HG02678 (cell line): ENCODE measurements around the gene FGD2.
A peak's percentile ranks its signal among the peaks of the same experiment; 100 is the strongest.
"Not testable (repeated sequence)": the region's sequence is repeated elsewhere in the genome, so short reads cannot be mapped to it uniquely, and the experiment has no call there.

Experiments used
- ATAC-seq: cut with Tn5 transposase; IDR thresholded peaks from one replicate; pipeline ENCODE4 v1.9.1; 2021; ENCODE audit warnings: mild to moderate bottlenecking, moderate library complexity; ENCODE audit not compliant: unreplicated experiment

Gene FGD2

GRCh38 chr6:37036146-37036545, 30.7 kb downstream of the FGD2 start:
- ATAC-seq: no peak

DNA sequence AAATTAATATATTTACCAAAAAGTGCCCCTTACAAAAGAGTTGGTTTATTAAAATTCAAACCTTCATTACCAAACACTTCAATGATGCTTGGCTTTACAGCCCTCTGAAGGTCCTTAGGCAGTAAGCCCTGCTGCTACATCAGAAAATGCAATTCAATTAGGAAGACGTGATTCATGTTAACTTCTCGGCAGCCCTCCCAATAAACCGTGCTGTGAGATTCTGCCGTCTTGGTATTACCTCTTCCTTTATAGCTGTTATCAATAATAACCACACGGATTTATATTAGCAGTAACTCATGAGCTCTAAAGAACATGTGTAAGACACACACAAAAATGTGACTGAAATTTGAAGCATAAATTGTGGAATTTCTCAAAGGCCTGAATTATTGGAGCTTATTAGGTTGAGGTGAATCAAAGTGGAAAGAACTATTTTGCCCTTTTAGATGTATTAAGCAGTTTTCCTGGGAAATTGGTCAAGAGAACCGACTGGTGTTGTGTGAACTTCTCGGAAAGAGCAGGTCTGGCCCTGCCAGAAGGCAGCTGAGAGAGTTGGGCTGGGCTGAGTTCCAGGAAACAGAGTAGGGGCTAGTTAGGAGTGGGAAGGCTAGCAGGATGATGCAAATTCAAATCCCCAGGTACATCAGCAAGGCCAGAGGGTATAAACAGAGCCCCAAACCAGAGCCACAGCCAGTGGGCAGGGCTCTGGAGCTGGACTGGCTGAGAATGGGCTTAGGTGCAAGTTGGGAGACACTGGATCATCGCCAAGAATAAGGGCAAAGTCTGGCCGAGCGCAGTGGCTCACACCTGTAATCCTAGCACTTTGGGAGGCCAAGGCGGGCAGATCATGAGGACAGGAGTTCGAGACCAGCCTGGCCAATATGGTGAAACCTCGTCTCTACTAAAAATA, 33.1 kb downstream of the FGD2 start:
- no peak for ATAC-seq

- ATAC-seq: no peak
Observed at GRCh38 chr6:37039958-37040357, 34.5 kb downstream of the FGD2 start.

DNA sequence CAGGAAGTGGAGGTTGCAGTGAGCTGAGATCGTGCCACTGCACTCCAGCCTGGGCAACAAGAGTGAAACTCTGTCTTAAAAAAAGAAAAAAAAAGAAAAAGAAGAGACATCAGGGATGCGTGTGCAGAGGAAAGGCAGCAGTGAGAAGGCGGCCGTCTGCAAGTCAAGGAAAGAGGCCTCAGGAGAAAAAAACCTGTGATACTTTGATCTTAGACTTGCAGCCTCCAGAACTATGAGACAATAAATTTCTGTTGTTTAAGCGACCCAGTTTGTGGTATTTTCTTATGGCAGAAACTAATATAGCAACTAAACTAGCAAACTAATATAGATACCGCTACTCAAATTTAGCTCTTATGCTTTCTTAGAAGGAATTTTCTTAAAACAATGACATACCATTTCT, 36.1 kb downstream of the FGD2 start:
- no peak for ATAC-seq

GRCh38 chr6:37042150-37042549, 36.7 kb downstream of the FGD2 start:
- ATAC-seq: no peak

DNA sequence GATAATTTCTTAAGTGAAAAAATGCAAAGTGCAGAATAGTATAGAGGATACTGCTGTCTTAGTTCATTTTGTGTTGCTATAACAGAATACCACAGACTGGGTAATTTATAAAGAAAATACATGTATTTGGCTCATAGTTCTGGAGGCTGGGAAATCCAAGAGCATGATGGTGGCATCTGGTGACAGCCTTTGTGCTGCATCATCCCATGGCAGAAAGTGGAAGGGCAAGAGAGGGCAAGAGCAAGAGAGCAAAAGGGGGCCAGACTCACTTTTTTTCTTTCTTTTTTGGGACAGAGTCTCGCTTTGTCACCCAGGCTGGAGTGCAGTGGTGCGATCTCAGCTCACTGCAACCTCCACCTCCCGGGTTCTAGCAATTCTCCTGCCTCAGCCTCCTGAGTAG, 37.6 kb downstream of the FGD2 start:
- ATAC-seq: not testable (repeated sequence)

GRCh38 chr6:37047346-37047688, 41.9 kb downstream of the FGD2 start:
- ATAC-seq: no peak

DNA sequence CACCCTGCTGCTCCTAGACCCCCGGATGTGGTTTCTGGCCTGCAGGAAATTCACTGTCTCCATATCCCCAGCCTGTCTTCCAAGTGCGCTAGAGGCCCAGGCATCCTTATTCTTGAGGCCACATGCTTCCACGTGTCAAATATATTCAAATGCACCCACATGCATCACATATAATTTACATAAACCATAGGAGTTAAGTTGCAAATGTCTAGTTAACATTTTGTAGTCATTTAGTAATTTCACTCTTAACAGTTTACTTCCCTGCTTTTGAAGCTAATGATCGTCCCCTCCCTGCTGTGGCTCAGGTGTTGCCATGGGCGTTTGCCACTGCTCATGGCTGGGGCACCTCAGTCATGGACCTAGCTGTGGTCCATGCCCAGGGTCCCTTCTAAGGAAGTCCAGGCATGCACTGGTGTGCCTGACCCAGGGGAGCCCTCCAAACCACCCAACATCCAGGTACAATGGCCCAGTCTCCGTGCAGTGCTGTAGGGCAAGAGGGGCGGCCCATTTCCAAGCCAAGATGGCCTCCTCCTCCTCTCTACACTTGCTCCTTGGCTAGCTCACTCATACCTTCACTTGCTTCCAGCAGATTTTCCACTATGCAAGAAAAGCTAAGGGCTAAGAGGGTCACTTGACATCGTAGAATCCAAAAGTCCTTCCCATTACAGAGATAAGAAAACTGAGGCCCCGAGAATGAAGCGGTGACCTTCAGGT, 42.4 kb downstream of the FGD2 start:
- no peak for ATAC-seq

DNA sequence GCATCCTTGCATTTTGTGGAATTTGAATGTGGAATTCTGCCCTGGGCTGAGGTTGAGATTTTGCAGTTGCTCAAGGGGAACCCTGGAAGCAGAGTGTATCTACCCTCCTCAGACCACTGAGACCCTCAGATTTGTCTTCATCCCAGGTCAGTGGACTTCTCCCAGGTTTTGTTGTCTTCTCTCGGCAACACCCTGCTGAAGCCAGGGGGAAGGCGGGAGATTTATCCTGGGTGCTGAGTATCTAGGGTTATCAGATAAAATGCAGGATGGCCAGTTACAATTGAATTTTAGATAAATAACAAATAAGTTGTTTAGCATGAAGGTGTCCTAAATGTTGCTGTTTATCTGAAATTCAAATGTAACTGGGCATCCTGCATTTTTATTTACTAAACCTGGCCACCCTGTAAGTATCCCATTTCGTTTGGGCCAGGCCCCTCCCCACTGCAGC, 43.0 kb downstream of the FGD2 start:
- no peak for ATAC-seq

- ATAC-seq: peak; percentile 64
Observed at GRCh38 chr6:37048851-37049757, 43.6 kb downstream of the FGD2 start.

- no peak for ATAC-seq
Observed at GRCh38 chr6:37049758-37050044, 44.2 kb downstream of the FGD2 start.

DNA sequence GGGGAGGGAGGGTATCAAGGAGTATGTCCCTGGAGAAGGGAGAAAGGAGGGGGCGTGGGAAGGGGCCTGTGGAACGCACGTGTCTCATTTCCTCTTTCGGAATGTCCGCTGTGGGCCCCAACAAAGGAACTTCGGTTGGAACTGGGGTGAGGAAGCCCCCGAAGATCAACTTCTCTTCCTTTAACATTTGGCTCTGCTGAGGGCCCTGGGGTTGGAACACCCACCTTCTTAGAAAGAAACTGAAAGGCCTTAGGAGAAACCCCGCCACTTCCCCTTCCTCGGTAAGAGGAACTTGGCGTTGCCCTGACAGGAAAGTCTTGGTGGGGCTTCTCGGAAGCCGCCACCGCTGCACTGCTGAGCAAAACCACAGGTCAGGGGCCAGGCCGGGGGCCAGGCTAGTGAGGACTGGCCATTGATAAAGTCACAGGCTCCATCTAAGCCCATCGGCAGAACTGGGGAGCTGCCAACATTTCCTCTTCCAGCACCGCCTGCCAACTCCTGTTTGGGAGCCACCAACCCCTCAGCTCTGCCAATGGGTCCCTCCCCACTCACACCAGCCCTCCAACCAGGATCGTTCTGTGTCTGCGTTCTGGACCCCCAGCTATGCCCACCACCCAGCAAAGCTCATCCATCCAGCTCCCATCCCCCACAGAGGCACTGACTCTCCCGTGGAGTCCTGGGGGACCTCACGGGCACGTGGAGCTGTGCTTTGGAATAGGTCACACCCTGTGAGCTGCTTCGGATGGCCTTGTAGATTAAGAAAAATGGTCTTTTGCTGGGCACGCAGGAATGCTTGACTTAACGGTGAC, 44.8 kb downstream of the FGD2 start:
- ATAC-seq: peak; percentile 46

DNA sequence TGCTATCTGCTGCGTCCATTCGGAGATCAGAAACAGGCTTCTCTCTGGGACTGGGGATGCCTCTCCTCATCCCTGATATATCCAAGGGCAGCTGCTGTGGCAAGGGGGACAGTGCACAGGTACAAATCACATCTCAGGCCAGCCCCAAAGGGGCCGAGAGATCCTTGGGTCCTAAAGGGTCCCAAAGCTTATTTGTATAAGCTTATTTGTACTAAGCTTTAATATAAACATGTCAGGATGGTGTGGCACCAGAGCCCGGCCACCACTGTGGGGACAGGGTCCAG, 45.3 kb downstream of the FGD2 start:
- ATAC-seq: no peak

GRCh38 chr6:37051138-37052026, 45.9 kb downstream of the FGD2 start:
- no peak for ATAC-seq

- no peak for ATAC-seq
Observed at GRCh38 chr6:37052027-37052628, 46.7 kb downstream of the FGD2 start.

GRCh38 chr6:37053683-37054082, 48.2 kb downstream of the FGD2 start:
- no peak for ATAC-seq

GRCh38 chr6:37054171-37054570, 48.7 kb downstream of the FGD2 start:
- ATAC-seq: no peak

DNA sequence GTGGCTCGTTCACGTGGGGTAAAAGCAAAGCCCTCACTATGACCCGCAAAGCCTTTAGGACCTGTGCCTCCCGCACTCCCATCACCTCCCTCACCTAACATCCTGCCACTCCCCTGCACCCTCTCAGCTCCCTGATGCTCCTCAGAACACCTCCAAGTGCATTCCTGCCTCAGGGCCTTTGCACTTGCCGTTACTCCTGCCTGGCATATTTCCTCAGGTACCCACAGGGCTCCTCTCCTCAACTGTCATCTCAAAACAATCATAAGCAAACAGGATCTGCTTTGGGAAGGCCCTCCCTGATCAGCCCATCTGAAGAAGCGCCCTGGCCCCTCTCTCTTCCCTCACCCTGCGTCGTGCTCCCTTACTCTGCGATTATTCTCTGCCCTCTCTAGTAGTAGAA, 49.1 kb downstream of the FGD2 start:
- no peak for ATAC-seq

GRCh38 chr6:37056112-37056403, 50.6 kb downstream of the FGD2 start:
- no peak for ATAC-seq
